B cell (primary cell): ENCODE measurements around the gene CC2D2A.
"Not testable (repeated sequence)": the region's sequence is repeated elsewhere in the genome, so short reads cannot be mapped to it uniquely, and the experiment has no call there.

ENCODE experiments used
- CTCF ChIP-seq: fragments of 200-600 bp; IDR thresholded peaks from one replicate; pipeline ENCODE4 v1.8.0; 2022; ENCODE audit warnings: antibody characterized with exemption, mild to moderate bottlenecking
- EZH2 ChIP-seq: IDR thresholded peaks from 2 replicates; pipeline ENCODE4 v1.6.1; 2012; ENCODE audit warnings: borderline replicate concordance, low read depth, mild to moderate bottlenecking, moderate library complexity, low read length; ENCODE audit not compliant: insufficient read depth, poor library complexity, severe bottlenecking

- TF ChIP-seq CTCF, EZH2: not testable (repeated sequence)
Observed at GRCh38 chr4:15517681-15518080, 48.0 kb downstream of the CC2D2A start.
